CD4-positive, CD25-positive, alpha-beta regulatory T cell (primary cell): ENCODE data around the gene LRP4. TPM values are rescaled to one million over a fixed set of nuclear protein-coding genes. Genes with fewer than 3 reads are reported as not detected.
"Not testable (repeated sequence)": the region's sequence is repeated elsewhere in the genome, so short reads cannot be mapped to it uniquely, and the experiment has no call there.

Experiments
- ATAC-seq, 2 donors: fragments of 150-1000 bp; cut with Tn5 transposase; one replicate each; pipeline ENCODE4 v1.10.0; 2021; ENCODE audit warnings: low read depth in 2 of 2, moderate number of reproducible peaks in 2 of 2, moderate library complexity in 1 of 2
- DNase-seq, 3 donors: peaks; one replicate each; pipeline versions ENCODE4 v3.0.0 to v3.0.0-alpha.2; 2012 to 2022; ENCODE audit warnings: mixed read lengths in 1 of 3
- H3K27ac ChIP-seq: one replicate; pipeline ENCODE4 v1.7.0; 2013; ENCODE audit warnings: mild to moderate bottlenecking, low read length; ENCODE audit not compliant: insufficient read depth, poor library complexity, severe bottlenecking
- H3K27me3 ChIP-seq: one replicate; pipeline ENCODE4 v1.7.0; 2013; ENCODE audit warnings: low read length; ENCODE audit not compliant: control insufficient read depth, insufficient read depth
- H3K36me3 ChIP-seq: one replicate; pipeline ENCODE4 v1.7.0; 2013; ENCODE audit warnings: mild to moderate bottlenecking, low read length, moderate library complexity; ENCODE audit not compliant: control insufficient read depth, insufficient read depth
- H3K4me1 ChIP-seq: 2 replicates; pipeline ENCODE4 v1.7.0; 2013; ENCODE audit warnings: mild to moderate bottlenecking, low read length; ENCODE audit not compliant: insufficient read depth, control insufficient read depth, poor library complexity, severe bottlenecking
- H3K4me3 ChIP-seq: one replicate; pipeline ENCODE4 v1.7.0; 2013; ENCODE audit warnings: low read depth, mild to moderate bottlenecking, low read length, moderate library complexity
- H3K9me3 ChIP-seq, 2 experiments: 1 replicate in 1 of 2; 2 replicates in 1 of 2; pipeline ENCODE4 v1.7.0; 2013; ENCODE audit warnings: low read length in 2 of 2, mild to moderate bottlenecking in 1 of 2, moderate library complexity in 1 of 2; ENCODE audit not compliant: control insufficient read depth in 2 of 2
- H3K27ac Mint-ChIP-seq, 3 donors: one replicate each; pipeline ENCODE4 v1.8.0; 2020 to 2022; ENCODE audit warnings: mild to moderate bottlenecking in 3 of 3, mixed read lengths in 3 of 3, moderate library complexity in 2 of 3
- H3K27me3 Mint-ChIP-seq: one replicate; pipeline ENCODE4 v1.8.0; 2022; ENCODE audit warnings: mild to moderate bottlenecking, mixed read lengths
- H3K36me3 Mint-ChIP-seq: one replicate; pipeline ENCODE4 v1.8.0; 2020; ENCODE audit warnings: mixed read lengths
- H3K4me1 Mint-ChIP-seq, 4 donors: one replicate each; pipeline ENCODE4 v1.8.0; 2020 to 2022; ENCODE audit warnings: mixed read lengths in 4 of 4, mild to moderate bottlenecking in 1 of 4
- H3K4me3 Mint-ChIP-seq, 4 donors: one replicate each; pipeline ENCODE4 v1.8.0; 2020 to 2022; ENCODE audit warnings: mild to moderate bottlenecking in 4 of 4, mixed read lengths in 4 of 4, moderate library complexity in 3 of 4
- H3K9me3 Mint-ChIP-seq, 7 donors: one replicate each; pipeline ENCODE4 v1.8.0; 2020 to 2022; ENCODE audit warnings: mixed read lengths in 7 of 7, mild to moderate bottlenecking in 3 of 7, moderate library complexity in 2 of 7
- polyA plus RNA-seq, 4 donors: library from polyadenylated mRNA; unstranded; fragments of 300-500 nt; fragmentation: Illumina TruSeq; gene quantifications; one replicate each; pipeline ENCODE4 v1.2.3, GENCODE V29; 2021
- total RNA-seq: library from RNA; stranded (reverse); gene quantifications from one replicate; pipeline ENCODE4 v1.2.3, GENCODE V29; 2022

The LRP4 gene
- total and polyA plus RNA-seq, 5 donors from 2014 or later: 0.05 TPM; not detected in 4

DNA sequence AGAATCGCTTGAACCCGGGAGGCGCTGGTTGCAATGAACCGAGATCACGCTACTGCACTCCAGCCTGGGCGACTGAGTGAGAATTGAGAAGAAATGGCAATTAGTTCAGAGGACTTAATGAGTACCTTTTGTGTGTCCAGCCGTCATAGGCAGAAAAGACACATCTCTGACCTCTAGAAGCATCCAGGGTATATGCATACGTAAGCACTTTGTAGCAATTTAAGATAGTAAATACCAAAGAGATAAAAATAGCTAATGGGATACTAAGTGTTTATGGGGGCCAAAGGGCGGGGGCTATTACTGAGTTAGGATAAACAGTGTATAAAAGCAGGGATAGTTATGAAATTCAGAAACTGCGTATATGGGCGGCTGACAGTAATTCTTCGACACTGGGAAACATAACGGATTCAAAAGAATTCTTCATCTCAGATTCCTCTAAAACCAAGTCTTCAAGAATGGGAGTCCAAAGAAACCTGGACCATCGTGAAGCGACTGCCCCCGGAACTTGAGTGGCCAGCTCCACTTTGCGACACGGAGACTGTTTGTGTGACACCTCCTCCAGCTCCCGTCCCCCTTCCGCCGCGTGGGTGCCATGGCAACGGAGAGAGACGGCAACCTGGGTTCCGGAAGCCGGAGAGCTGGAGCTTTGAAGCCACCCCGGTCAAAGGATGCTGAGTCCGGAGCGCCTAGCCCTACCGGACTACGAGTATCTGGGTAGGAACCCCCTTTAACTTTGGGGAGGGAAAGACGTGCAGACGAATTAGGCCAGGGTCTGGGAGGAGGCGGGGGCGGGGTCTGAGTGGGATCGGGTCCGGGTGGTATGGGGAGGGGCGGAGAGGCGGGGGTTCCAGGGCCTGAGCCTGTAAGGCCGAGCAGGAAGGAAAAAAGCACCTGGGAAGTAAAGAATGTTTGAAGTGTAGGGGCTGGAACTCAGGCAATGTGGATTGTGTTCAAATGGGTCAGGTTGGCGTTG is 18.1 kb upstream of the LRP4 start, which contains the start of gene CSTPP1:
Gene CSTPP1 (plus strand): TSS at position 624 of the 973 bp plus-strand sequence. CDS start 45 bp downstream, at position 669.
- DNase-seq (peak; percentile 86 to 95 (median 88)), ATAC-seq (peak; percentile 93 to 97)
- H3K4me1 ChIP-seq: peaks cover 12% of the 10 kb centered on the region
- peak within 1 kb of the TSS; percentile 84 to 97 (median 97) for H3K27ac Mint-ChIP-seq
- H3K4me3 Mint-ChIP-seq: peak within 1 kb of the TSS; percentile 82 to 97 (median 94)
- no peaks in the 10 kb centered on the region for H3K9me3 Mint-ChIP-seq
- H3K27me3 Mint-ChIP-seq: peaks cover 17% of the 10 kb centered on the region
- no peaks in the 10 kb centered on the region for H3K36me3 ChIP-seq
- H3K4me1 Mint-ChIP-seq: peaks cover 8 to 22% (median 13%) of the 10 kb centered on the region in 4 donors
- peaks cover 9% of the 10 kb centered on the region for H3K36me3 Mint-ChIP-seq
- peaks cover 2% of the 10 kb centered on the region for H3K27me3 ChIP-seq
- peak within 1 kb of the TSS; percentile 75 for H3K27ac ChIP-seq
- H3K4me3 ChIP-seq: peak within 1 kb of the TSS; percentile 80
- H3K9me3 ChIP-seq: no peaks in the 10 kb centered on the region

- Mint-ChIP-seq H3K4me1 (peaks cover 0 to 4% (median 0%) of the 10 kb centered on the region in 4 donors), H3K27me3 (peaks cover 64% of the 10 kb centered on the region), H3K27ac (no peak overlapping the region), H3K9me3 (peaks cover 0 to 3% (median 0%) of the 10 kb centered on the region in 7 donors), H3K36me3 (no peaks in the 10 kb centered on the region), H3K4me3 (no peak overlapping the region)
- Histone ChIP-seq H3K36me3 (no peaks in the 10 kb centered on the region), H3K4me3 (no peak overlapping the region), H3K27ac (no peak overlapping the region), H3K4me1 (no peaks in the 10 kb centered on the region), H3K27me3 (peaks cover 2% of the 10 kb centered on the region), H3K9me3 (no peaks in the 10 kb centered on the region)
- peak in 1 of 2 donors; percentile 24 for ATAC-seq
- DNase-seq: no peak
Observed at GRCh38 chr11:46930089-46930488, 11.7 kb upstream of the LRP4 start.

DNA sequence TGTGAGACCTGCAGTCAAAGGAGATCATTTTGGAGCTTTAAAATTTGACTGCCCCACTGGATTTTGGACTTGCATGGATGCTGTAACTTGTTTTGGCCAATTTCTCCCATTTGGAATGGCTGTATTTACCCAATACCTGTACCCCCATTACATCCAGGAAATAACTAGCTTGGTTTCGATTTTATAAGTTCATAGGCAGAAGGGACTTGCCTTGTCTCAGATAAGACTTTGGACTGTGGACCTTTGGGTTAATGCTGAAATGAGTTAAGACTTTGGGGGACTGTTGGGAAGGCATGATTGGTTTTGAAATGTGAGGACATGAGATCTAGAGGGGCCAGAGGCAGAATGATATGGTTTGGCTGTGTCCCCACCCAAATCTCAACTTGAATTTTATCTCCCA is 10.4 kb upstream of the LRP4 start:
- H3K9me3 ChIP-seq, H3K27me3 ChIP-seq, H3K36me3 Mint-ChIP-seq, ATAC-seq, H3K27ac ChIP-seq, H3K36me3 ChIP-seq, H3K9me3 Mint-ChIP-seq, H3K27ac Mint-ChIP-seq, H3K4me3 ChIP-seq, H3K4me3 Mint-ChIP-seq, H3K4me1 Mint-ChIP-seq, H3K4me1 ChIP-seq, DNase-seq: not testable (repeated sequence)
- H3K27me3 Mint-ChIP-seq: peaks cover 68% of the 10 kb centered on the region

- not testable (repeated sequence) for DNase-seq, H3K4me1 Mint-ChIP-seq, H3K9me3 Mint-ChIP-seq, H3K9me3 ChIP-seq, H3K27me3 ChIP-seq, ATAC-seq, H3K4me1 ChIP-seq, H3K36me3 Mint-ChIP-seq, H3K27ac Mint-ChIP-seq, H3K4me3 Mint-ChIP-seq, H3K36me3 ChIP-seq, H3K27ac ChIP-seq, H3K4me3 ChIP-seq
- H3K27me3 Mint-ChIP-seq: peaks cover 72% of the 10 kb centered on the region
Observed at GRCh38 chr11:46927928-46928327, 9.6 kb upstream of the LRP4 start.

GRCh38 chr11:46920755-46921154 is 2.4 kb upstream of the LRP4 start:
- Mint-ChIP-seq H3K36me3 (no peaks in the 10 kb centered on the region), H3K27ac (no peak overlapping the region), H3K9me3 (peaks cover 0 to 3% (median 0%) of the 10 kb centered on the region in 7 donors), H3K27me3 (peaks cover 62% of the 10 kb centered on the region), H3K4me1 (peaks cover 6 to 32% (median 22%) of the 10 kb centered on the region in 4 donors), H3K4me3 (no peak overlapping the region)
- Histone ChIP-seq H3K9me3 (no peaks in the 10 kb centered on the region), H3K27me3 (peaks cover 15% of the 10 kb centered on the region), H3K27ac (no peak overlapping the region), H3K4me1 (peaks cover 25% of the 10 kb centered on the region), H3K4me3 (no peak overlapping the region), H3K36me3 (no peaks in the 10 kb centered on the region)
- DNase-seq (no peak), ATAC-seq (no peak)

- no peaks in the 10 kb centered on the region for H3K36me3 Mint-ChIP-seq
Observed at GRCh38 chr11:46918788-46919513, 601 bp upstream of the LRP4 start.

GRCh38 chr11:46917762-46918082 is 628 bp downstream of the LRP4 start:
- ATAC-seq: no peak
- H3K27me3 ChIP-seq: peaks cover 39% of the 10 kb centered on the region
- no peaks in the 10 kb centered on the region for H3K36me3 ChIP-seq
- H3K4me1 ChIP-seq: peaks cover 25% of the 10 kb centered on the region
- Mint-ChIP-seq H3K4me1 (peaks cover 6 to 33% (median 23%) of the 10 kb centered on the region in 4 donors), H3K27ac (no peak overlapping the region), H3K9me3 (peaks cover 0 to 3% (median 0%) of the 10 kb centered on the region in 7 donors), H3K36me3 (no peaks in the 10 kb centered on the region), H3K27me3 (peaks cover 74% of the 10 kb centered on the region), H3K4me3 (peak overlapping the region in 3 of 4 donors; percentile 27 to 75 (median 74))
- no peak for DNase-seq
- no peak overlapping the region for H3K4me3 ChIP-seq
- no peak overlapping the region for H3K27ac ChIP-seq
- H3K9me3 ChIP-seq: no peaks in the 10 kb centered on the region

More at GRCh38 chr11:46918788-46919513, 601 bp upstream of the LRP4 start:
- Histone ChIP-seq H3K27ac (no peak overlapping the region), H3K27me3 (peaks cover 32% of the 10 kb centered on the region), H3K4me1 (peaks cover 25% of the 10 kb centered on the region), H3K9me3 (no peaks in the 10 kb centered on the region), H3K36me3 (no peaks in the 10 kb centered on the region), H3K4me3 (no peak overlapping the region)
- peaks cover 70% of the 10 kb centered on the region for H3K27me3 Mint-ChIP-seq
- peaks cover 0 to 3% (median 0%) of the 10 kb centered on the region in 7 donors for H3K9me3 Mint-ChIP-seq
- H3K4me3 Mint-ChIP-seq: peak overlapping the region; percentile 25 to 90 (median 78)
- ATAC-seq: no peak
- no peak for DNase-seq
- H3K27ac Mint-ChIP-seq: peak overlapping the region in 1 of 3 donors; percentile 61
- H3K4me1 Mint-ChIP-seq: peaks cover 6 to 33% (median 23%) of the 10 kb centered on the region in 4 donors
